Nucleus accumbens (tissue), 56 donors: ENCODE results near the gene AP2A1.

Experiments
- DNase-seq, 56 donors: peaks; one replicate each; lab custom pipeline; 2025; lab: John Stamatoyannopoulos, UW

Gene AP2A1

GRCh38 chr19:49764341-49764740 lies 2.5 kb upstream of the AP2A1 start:
- DNase-seq = no peak

GRCh38 chr19:49766007-49766929 lies 533 bp upstream of the AP2A1 start:
- DNase-seq = peak; percentile 93 to 100 (median 100)

GRCh38 chr19:49767381-49767780 lies 580 bp downstream of the AP2A1 start:
- DNase-seq = peak in 1 of 56 donors; percentile 14

DNA sequence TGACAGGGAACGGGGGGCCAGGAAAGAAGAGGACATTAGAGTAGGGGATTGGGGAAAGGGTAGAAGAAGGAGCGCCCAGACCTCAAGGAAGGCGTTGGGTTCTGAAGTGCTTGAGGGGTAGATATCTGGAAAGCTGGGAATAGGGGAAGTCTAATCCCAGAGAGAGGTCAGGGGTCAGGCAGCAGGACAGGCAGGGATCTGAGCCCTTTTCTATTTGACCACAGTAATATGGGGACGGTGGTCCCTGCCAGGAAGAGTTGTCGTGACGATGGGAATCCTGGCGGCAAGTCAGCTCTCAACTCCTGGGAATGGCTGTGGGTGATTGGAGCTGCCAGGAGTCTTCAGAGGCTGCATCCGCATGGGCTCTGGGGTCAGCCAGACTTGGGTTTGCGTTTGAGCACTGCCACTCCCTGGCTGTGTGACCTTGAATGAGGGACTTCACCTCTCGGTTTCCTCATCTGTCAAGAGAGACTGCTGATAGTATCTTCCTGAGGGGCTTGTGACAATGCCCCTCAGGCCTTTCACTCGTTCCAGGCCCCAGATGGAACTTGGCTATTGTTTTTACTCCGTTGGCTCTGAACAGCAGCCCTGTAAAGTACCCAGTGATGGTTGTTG lies 1.3 kb downstream of the AP2A1 start:
- no peak for DNase-seq

GRCh38 chr19:49770529-49770928 lies 3.7 kb downstream of the AP2A1 start:
- no peak for DNase-seq

GRCh38 chr19:49771674-49772139 lies 4.9 kb downstream of the AP2A1 start:
- DNase-seq = no peak

GRCh38 chr19:49772850-49773432 lies 6.1 kb downstream of the AP2A1 start:
- DNase-seq = no peak

DNA sequence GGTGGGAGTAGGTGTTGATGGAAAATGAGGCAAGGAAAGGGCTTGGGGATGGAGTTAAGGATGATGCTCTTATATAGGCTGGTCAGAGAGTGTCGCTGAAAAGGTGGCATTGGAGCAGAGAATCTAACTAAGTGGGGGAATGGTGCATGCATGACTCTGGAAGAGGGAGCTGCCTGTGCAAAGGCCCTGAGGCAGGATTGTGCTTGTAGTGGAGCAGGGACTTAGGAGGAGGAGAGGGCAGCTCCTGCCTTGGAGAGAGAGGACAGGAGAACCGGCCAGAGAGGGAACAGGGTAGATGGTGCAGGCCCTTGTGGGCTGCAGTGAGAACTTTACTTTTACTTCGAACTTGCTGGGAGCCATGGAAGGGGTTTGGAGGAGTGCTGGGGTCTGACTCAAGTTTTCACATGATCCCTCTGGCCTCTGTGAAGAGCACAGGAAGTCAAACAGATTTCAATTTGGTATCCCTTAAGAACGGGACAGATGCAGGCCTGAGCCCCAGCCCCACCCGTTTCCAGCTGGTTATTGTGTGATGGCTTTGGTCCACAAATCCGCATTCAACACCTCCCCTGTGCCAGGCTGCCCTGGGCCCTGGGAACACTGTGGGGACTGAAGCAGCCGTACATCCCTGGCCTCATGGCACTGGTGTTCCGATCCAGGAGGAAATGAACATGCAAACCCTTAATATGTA lies 7.0 kb downstream of the AP2A1 start:
- peak in 2 of 56 donors; percentile 5 to 23 for DNase-seq

DNA sequence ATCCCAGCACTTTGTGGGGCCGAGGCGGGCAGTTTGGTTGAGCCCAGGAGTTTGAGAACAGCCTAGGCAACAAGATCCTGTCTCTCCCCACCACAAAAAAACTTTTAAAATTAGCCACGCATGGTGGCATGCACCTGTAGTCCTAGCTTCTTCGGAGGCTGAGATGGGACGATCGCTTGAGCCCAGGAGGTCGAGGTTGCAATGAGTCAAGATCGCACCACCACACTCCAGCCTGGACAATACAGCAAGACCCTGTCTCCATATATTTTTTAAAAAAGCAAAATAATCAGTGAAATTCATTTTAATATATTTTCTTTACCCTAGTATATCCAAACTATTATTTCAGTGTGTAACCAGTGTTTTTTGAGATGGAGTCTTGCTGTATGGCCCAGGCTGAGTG lies 8.2 kb downstream of the AP2A1 start:
- no peak for DNase-seq

DNA sequence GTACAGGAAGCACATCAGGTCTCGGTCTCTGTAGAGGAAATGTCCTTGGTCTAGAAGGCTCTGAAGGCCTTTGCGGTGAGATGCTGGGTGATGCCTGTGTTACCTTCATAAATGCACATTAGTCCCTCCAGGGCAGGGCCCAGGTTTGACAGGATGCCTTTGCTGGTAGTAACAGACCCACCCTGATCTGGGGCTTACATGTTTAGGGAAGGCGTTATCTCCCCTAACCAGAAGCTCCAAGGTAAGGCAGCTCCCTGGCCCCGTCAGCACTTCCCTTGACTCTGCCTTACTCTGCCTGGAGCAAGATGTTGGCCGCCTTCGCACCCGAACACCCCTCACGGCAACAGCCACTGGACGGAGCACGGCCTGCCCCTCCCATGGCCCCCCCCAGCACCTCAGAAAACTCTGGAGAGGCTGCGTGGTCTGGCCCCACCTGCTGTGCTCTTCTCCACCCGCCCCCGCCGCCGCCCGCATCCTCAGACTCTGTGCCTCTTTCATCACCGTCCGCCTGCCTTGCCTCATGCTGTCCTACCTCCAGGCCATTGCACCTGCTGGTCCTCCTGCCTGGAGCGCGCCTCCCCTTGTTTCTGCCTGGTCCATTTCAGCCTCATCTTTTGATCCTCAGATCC lies 9.1 kb downstream of the AP2A1 start:
- no peak for DNase-seq

DNA sequence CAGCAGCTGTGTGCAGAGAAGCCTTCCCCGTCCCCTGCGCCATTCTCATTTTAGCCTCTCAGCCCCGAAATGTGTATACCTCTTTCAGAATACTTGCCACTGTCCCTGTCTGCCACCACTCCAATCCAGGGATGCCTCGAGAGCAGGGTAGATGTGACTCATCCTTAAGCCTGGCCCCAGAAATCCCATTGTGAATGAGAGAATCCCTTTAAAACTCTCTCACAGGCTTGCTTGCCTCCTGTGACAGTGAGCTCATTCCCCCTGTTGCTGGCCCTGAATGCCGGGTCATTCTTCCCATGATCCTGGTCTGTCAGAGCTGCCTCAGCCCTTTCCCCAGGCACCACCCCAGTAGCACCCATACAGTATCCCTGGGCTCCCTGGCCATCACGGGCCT lies 9.6 kb downstream of the AP2A1 start:
- DNase-seq = no peak

DNA sequence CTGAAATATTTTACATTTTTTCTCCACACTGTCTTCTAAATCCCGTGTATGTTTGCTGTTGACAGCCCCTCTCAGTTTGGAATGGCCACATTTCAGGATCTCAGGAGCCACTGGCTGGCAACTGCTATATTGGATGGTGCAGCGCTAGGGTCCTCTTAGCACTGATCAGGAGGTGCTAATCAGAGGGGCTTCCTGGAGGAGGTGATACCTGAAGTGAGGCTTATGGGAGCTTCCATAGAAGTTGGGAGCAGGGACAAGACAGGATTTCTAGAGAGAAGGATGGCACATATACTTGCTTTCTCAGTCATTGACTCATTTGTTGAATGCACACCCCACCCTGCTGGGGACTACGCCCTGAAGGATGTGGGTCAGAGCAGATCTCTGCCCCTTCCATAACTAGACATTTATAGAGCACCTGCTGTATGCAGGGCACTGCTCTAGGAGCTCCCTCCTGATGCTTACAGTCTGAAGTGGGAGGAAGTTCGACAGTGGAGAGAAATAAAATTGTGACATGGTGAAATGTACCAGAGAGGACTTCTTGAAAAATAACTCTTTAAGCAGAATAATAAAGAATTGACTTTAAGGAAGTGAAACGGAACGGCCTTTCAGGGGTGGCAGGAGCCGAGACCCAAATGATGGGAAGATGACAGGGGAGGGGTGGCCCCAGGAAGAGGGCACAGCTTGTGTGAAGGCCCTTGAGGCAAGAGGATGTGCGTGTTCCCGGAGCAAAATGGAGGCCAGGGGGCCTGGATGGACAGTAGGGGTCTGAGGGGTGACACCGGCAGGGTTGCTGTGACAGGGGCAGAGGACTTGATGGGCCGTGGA lies 13.1 kb downstream of the AP2A1 start:
- no peak for DNase-seq

DNA sequence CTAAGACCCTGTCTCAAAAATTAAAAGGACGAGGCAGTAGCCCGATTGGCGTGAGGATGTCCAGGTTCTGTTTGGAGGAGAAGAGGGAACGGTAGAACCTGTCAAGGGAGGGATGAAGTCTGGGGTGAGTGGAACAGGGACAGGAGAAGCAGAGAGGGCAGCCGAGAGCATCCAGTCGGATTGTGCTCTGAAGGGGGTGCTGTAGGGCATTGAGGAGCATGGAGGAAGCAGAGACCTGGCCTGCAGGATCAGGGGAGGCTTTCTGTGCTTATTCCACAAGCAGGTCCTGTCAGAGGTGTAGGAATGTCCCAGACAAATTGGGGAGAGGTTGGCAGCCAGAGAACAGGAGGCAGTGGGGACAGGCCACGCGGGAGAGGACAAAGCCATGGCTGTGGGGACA lies 14.1 kb downstream of the AP2A1 start:
- no peak for DNase-seq

DNA sequence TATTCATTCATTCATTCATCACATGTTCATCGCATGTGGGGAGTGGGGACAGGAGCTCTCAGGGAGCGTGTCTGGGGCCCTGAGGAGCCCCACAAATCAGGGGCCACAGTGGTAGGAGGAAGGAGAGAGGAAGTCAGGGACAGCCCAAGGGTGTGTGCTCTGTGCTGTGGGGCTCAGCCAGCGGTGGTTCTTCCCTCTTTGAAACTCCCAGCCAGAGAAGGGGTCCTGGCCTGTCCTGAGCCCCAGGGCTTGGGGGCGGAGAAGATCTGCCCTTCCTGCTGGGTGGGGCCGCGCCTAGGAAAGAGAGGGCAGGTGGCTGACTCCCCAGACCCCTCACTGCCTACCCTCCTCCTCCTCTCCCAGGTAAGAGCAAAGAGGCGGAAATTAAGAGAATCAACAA lies 14.6 kb downstream of the AP2A1 start:
- DNase-seq = no peak

- DNase-seq = no peak
Measured at GRCh38 chr19:49782515-49782914, 15.7 kb downstream of the AP2A1 start.

- DNase-seq = no peak
Measured at GRCh38 chr19:49786376-49786820, 19.6 kb downstream of the AP2A1 start.

DNA sequence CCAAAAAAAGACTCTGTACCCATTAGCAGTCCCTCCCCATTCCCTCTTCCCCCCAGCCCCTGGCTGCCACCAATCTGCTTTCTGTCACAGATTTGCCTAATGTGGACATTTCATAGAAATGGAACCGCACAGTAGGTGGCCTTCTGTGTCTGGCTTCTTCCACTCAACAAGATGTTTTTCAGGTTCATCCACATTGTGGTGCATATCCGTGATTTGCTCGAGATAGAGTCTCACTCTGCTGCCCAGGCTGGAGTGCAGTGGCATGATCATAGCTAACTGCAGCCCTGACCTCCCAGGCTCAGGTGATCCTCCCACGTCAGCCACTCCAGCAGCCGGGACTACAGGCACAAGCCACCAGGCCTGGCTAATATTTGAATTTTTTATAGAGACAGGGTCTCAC lies 20.9 kb downstream of the AP2A1 start:
- no peak for DNase-seq

DNA sequence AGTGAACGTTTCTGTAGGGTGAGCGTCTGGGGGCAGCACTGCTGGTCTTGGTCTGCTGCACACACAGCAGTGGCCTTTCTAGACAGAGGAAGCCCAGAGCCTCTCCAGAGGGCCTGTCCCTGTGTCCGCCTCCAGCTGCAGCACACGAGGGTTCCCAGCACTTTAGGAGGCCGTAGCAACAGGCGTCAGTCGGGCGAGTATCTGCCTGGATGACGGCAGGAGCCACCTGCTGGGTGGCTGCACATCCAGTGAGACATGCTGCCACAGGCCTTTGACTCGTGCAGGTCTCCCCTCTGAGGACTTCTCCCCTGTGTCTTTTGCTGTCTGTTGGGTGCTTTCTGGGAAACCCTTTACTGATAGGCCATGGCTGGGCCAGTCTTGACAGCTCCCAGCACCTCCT lies 22.1 kb downstream of the AP2A1 start:
- DNase-seq = no peak

DNA sequence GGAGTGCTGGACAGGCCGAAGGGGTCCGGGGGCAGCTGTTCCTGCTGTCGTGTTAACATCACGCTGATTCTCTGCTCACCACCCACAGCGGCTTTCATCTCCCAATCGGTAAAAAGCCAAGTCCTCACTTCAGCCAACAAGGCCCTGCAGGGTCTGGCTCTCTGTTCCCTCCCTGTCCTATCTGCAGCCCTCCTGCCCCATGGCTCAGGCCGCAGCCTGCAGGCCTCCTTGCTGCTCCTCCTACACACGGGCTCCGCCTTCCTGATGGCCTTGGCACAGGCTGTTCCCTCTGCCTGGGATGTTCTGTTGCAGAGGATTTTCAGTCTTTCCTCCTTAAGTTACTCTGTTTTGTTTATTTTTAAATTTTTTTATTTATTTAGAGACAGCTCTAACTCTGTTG lies 24.1 kb downstream of the AP2A1 start:
- no peak for DNase-seq
